Measurements from ENCODE around the gene KCNF1. TPM values are rescaled to one million over a fixed set of nuclear protein-coding genes. Genes with fewer than 3 reads are reported as not detected.

Gene KCNF1
- total RNA-seq, 2 donors from 2014 or later = 5.2 to 17.0 TPM

DNA sequence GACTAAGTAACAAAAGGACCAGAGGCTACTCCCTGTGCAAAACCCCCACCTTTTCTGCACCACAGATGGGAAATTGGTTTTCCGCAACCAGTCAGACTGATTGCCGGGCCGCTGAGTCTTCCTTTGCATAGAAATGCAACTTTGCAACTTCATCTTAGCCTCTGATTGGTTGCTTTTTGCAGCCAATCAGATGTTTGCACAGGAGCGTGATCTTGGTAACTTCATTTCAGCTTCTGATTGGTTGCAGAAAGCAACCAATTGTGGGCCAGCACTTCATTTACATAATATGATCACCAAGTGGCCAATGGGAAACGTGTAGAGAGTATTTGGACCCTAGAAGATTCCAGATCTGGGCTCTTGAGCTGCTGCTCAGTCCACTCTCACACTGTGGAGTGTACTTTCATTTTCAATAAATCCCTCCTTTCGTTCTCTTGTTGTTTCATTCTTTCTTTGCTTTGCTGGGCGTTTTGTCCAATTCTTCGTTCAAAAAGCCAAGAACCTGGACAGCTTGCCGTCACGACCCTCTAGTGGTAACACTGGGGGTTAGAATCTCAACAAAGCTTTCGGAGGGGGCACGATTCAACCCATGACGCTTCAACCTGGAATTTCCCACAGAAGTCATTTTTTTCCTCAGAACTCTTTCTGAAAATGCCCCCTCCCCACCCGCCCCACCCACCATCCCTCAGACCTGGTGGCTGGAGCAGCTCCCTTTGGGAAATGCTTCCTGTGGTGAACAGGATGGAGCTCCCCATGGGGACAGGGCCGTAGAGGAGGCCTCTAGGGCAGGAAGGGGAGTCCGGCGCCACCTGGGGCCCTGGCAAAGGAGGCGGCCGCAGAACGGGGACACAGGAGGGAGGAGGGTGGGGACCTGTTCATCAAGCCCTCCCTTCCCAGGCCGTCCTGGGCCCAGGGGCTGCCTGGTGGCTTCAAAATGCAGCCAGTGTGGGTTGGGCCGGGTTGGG lies 31.8 kb upstream of the KCNF1 start:
- Mint-ChIP-seq H3K27ac (no peak overlapping the region), H3K4me1 (peaks cover 46% of the 10 kb centered on the region), H3K27me3 (ENCODE audit: insufficient read depth) (no peaks in the 10 kb centered on the region), H3K4me3 (no peak overlapping the region), H3K36me3 (ENCODE audit: low read depth) (no peaks in the 10 kb centered on the region), H3K9me3 (peaks cover 4% of the 10 kb centered on the region)
- Histone ChIP-seq H3K36me3 (ENCODE audit: control insufficient read depth, insufficient read depth, low read length) (no peaks in the 10 kb centered on the region), H3K4me3 (ENCODE audit: low read length) (no peak overlapping the region), H3K9me3 (ENCODE audit: control insufficient read depth, low read length) (no peaks in the 10 kb centered on the region), H3K9ac (ENCODE audit: extremely low read depth, low read length, poor library complexity, severe bottlenecking) (no peak overlapping the region), H3K27ac (ENCODE audit: low read depth, low read length) (no peak overlapping the region), H3K27me3 (ENCODE audit: control insufficient read depth, insufficient read depth, low read length, poor library complexity, severe bottlenecking) (no peaks in the 10 kb centered on the region), H3K4me1 (ENCODE audit: control insufficient read depth, insufficient read depth, low read length) (peaks cover 27% of the 10 kb centered on the region)
- peak; percentile 50 for DNase-seq
- TF ChIP-seq CTCF (conservative IDR thresholded peaks at IDR 0.05) = peak; percentile 58
- WGBS, 2 experiments (ENCODE audit: insufficient coverage in 1 of 2, insufficient read length in 1 of 2) = 77 to 81% methylated on average over 14 to 22 of the region's 22 CpGs

DNA sequence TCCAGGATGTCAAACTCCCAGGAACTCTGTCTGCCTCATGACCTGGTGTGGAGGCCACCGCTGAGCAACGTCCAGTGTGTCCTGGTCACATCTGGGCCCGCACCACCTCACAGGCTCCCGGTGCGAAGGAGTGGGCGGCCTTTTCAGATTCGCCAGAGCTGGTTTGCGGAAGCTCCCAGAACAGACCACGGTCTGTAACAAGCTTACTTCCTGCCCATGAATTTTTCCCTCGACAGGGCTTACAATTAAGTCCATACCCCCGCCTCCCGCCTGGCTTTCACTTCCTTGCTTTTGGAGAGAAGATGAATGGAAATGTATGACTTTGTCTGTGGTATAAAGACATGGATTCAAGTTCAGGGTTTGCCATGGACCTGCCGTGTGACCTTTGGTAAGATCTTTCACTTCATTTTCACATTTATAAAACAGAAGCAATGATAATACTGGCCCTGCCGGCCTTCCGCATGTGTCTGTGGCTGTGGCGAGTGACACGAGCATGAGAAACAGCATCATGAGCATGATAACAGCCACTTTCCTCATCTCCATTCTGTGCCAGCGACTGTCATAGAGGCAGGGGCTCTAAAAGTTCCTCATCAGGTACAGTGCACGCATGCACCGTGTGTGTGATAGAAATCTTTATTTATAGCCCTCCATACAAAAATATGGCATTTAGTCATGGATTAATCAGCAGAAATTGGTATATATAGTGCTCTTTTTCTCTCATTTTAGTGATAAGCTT lies 31.0 kb upstream of the KCNF1 start:
- Histone ChIP-seq H3K36me3 (ENCODE audit: control insufficient read depth, insufficient read depth, low read length) (no peaks in the 10 kb centered on the region), H3K27me3 (ENCODE audit: control insufficient read depth, insufficient read depth, low read length, poor library complexity, severe bottlenecking) (no peaks in the 10 kb centered on the region), H3K4me1 (ENCODE audit: control insufficient read depth, insufficient read depth, low read length) (peaks cover 27% of the 10 kb centered on the region), H3K4me3 (ENCODE audit: low read length) (no peak overlapping the region), H3K9ac (ENCODE audit: extremely low read depth, low read length, poor library complexity, severe bottlenecking) (no peak overlapping the region), H3K27ac (ENCODE audit: low read depth, low read length) (no peak overlapping the region), H3K9me3 (ENCODE audit: control insufficient read depth, low read length) (no peaks in the 10 kb centered on the region)
- H3K27ac Mint-ChIP-seq = no peak overlapping the region
- H3K4me3 Mint-ChIP-seq = no peak overlapping the region
- TF ChIP-seq CTCF (conservative IDR thresholded peaks at IDR 0.05) = no peak
- no peaks in the 10 kb centered on the region for H3K36me3 Mint-ChIP-seq (ENCODE audit: low read depth)
- WGBS, 2 experiments (ENCODE audit: insufficient coverage in 1 of 2, insufficient read length in 1 of 2) = 94% methylated on average over 15 to 20 of the region's 20 CpGs
- H3K4me1 Mint-ChIP-seq = peaks cover 50% of the 10 kb centered on the region
- no peaks in the 10 kb centered on the region for H3K27me3 Mint-ChIP-seq (ENCODE audit: insufficient read depth)
- peak; percentile 38 for DNase-seq
- H3K9me3 Mint-ChIP-seq = peaks cover 4% of the 10 kb centered on the region

- no peaks in the 10 kb centered on the region for H3K27me3 Mint-ChIP-seq (ENCODE audit: insufficient read depth)
- no peak overlapping the region for H3K4me3 Mint-ChIP-seq
- H3K36me3 Mint-ChIP-seq (ENCODE audit: low read depth) = no peaks in the 10 kb centered on the region
- Histone ChIP-seq H3K9me3 (ENCODE audit: control insufficient read depth, low read length) (no peaks in the 10 kb centered on the region), H3K27ac (ENCODE audit: low read depth, low read length) (no peak overlapping the region), H3K36me3 (ENCODE audit: control insufficient read depth, insufficient read depth, low read length) (no peaks in the 10 kb centered on the region), H3K9ac (ENCODE audit: extremely low read depth, low read length, poor library complexity, severe bottlenecking) (no peak overlapping the region), H3K27me3 (ENCODE audit: control insufficient read depth, insufficient read depth, low read length, poor library complexity, severe bottlenecking) (no peaks in the 10 kb centered on the region), H3K4me3 (ENCODE audit: low read length) (no peak overlapping the region), H3K4me1 (ENCODE audit: control insufficient read depth, insufficient read depth, low read length) (peaks cover 31% of the 10 kb centered on the region)
- TF ChIP-seq CTCF (conservative IDR thresholded peaks at IDR 0.05) = no peak
- peaks cover 4% of the 10 kb centered on the region for H3K9me3 Mint-ChIP-seq
- WGBS, 2 experiments (ENCODE audit: insufficient coverage in 1 of 2, insufficient read length in 1 of 2) = 93 to 100% methylated on average over 2 to 3 of the region's 3 CpGs
- peak; percentile 17 for DNase-seq
- peaks cover 59% of the 10 kb centered on the region for H3K4me1 Mint-ChIP-seq
- H3K27ac Mint-ChIP-seq = no peak overlapping the region
Observed at GRCh38 chr2:10882568-10882967, 29.2 kb upstream of the KCNF1 start.

All from endodermal cell (in vitro differentiated cells).